Measurements from ENCODE around the gene VWA5A.

DNA sequence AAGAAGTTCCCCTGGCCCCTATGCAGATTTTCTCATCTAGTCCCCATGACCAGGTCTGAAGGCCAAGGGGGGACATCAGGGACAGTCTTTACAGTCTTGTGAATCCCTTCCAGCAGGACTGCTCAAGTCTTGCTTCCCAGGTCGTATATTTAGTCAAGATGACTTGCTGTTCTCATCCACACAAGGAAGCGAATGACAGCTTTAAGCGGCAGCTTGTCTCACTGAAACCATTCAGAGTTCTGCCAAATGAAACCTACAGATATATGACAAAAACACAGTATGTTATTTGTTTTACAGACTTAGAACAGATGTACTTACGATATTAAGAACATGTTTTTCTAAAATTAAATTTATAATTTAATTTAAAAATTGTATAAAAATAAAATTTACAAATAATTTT, 5.6 kb downstream of the VWA5A start:
- TF ChIP-seq RXRA (IDR thresholded peaks at IDR 0.05; ENCODE audit: borderline replicate concordance, low read depth) (no peak), TEAD4 (IDR thresholded peaks at IDR 0.05; ENCODE audit: borderline replicate concordance, insufficient read depth) (no peak)
- TF ChIP-seq, protein P1, sequence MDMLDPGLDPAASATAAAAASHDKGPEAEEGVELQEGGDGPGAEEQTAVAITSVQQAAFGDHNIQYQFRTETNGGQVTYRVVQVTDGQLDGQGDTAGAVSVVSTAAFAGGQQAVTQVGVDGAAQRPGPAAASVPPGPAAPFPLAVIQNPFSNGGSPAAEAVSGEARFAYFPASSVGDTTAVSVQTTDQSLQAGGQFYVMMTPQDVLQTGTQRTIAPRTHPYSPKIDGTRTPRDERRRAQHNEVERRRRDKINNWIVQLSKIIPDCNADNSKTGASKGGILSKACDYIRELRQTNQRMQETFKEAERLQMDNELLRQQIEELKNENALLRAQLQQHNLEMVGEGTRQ (IDR thresholded peaks at IDR 0.05; ENCODE audit: borderline replicate concordance, low read depth, low read length): no peak
- TF ChIP-seq, protein P2, sequence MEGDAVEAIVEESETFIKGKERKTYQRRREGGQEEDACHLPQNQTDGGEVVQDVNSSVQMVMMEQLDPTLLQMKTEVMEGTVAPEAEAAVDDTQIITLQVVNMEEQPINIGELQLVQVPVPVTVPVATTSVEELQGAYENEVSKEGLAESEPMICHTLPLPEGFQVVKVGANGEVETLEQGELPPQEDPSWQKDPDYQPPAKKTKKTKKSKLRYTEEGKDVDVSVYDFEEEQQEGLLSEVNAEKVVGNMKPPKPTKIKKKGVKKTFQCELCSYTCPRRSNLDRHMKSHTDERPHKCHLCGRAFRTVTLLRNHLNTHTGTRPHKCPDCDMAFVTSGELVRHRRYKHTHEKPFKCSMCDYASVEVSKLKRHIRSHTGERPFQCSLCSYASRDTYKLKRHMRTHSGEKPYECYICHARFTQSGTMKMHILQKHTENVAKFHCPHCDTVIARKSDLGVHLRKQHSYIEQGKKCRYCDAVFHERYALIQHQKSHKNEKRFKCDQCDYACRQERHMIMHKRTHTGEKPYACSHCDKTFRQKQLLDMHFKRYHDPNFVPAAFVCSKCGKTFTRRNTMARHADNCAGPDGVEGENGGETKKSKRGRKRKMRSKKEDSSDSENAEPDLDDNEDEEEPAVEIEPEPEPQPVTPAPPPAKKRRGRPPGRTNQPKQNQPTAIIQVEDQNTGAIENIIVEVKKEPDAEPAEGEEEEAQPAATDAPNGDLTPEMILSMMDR (IDR thresholded peaks at IDR 0.05): no peak

Data from SK-N-SH (cell line).